ENCODE measurements around the gene CHST11. TPM values are rescaled to one million over a fixed set of nuclear protein-coding genes. Genes with fewer than 3 reads are reported as not detected.
"Not testable (repeated sequence)": the region's sequence is repeated elsewhere in the genome, so short reads cannot be mapped to it uniquely, and the experiment has no call there.

Gene CHST11
- total RNA-seq, 1 donor from 2014 or later = 11.4 TPM

GRCh38 chr12:104555648-104556047 lies 98.9 kb downstream of the CHST11 start:
- Mint-ChIP-seq H3K27me3 (no peaks in the 10 kb centered on the region), H3K36me3 (ENCODE audit: insufficient read depth) (peaks cover 2% of the 10 kb centered on the region), H3K9me3 (ENCODE audit: low read depth) (peaks cover 5% of the 10 kb centered on the region), H3K27ac (no peak overlapping the region), H3K4me3 (ENCODE audit: low read depth) (no peak overlapping the region), H3K4me1 (ENCODE audit: low read depth) (peaks cover 2% of the 10 kb centered on the region)
- TF ChIP-seq, protein P1, sequence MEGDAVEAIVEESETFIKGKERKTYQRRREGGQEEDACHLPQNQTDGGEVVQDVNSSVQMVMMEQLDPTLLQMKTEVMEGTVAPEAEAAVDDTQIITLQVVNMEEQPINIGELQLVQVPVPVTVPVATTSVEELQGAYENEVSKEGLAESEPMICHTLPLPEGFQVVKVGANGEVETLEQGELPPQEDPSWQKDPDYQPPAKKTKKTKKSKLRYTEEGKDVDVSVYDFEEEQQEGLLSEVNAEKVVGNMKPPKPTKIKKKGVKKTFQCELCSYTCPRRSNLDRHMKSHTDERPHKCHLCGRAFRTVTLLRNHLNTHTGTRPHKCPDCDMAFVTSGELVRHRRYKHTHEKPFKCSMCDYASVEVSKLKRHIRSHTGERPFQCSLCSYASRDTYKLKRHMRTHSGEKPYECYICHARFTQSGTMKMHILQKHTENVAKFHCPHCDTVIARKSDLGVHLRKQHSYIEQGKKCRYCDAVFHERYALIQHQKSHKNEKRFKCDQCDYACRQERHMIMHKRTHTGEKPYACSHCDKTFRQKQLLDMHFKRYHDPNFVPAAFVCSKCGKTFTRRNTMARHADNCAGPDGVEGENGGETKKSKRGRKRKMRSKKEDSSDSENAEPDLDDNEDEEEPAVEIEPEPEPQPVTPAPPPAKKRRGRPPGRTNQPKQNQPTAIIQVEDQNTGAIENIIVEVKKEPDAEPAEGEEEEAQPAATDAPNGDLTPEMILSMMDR (IDR thresholded peaks at IDR 0.05; ENCODE audit: unreplicated experiment) = no peak
- DNase-seq (ENCODE audit: low spot score, unreplicated experiment) = no peak

GRCh38 chr12:104557488-104558195 lies 100.9 kb downstream of the CHST11 start:
- Mint-ChIP-seq H3K36me3 (ENCODE audit: insufficient read depth) (peaks cover 2% of the 10 kb centered on the region), H3K4me1 (ENCODE audit: low read depth) (peaks cover 2% of the 10 kb centered on the region), H3K27ac (peak overlapping the region; percentile 15), H3K9me3 (ENCODE audit: low read depth) (peaks cover 5% of the 10 kb centered on the region), H3K4me3 (ENCODE audit: low read depth) (no peak overlapping the region), H3K27me3 (no peaks in the 10 kb centered on the region)
- TF ChIP-seq, protein P1 (IDR thresholded peaks at IDR 0.05; ENCODE audit: unreplicated experiment) = no peak
- no peak for DNase-seq (ENCODE audit: low spot score, unreplicated experiment)

GRCh38 chr12:104560881-104561280 lies 104.1 kb downstream of the CHST11 start:
- Mint-ChIP-seq H3K4me3 (ENCODE audit: low read depth) (no peak overlapping the region), H3K27ac (no peak overlapping the region), H3K36me3 (ENCODE audit: insufficient read depth) (peaks cover 2% of the 10 kb centered on the region), H3K4me1 (ENCODE audit: low read depth) (peaks cover 2% of the 10 kb centered on the region), H3K27me3 (no peaks in the 10 kb centered on the region), H3K9me3 (ENCODE audit: low read depth) (peaks cover 8% of the 10 kb centered on the region)
- DNase-seq (ENCODE audit: low spot score, unreplicated experiment) = no peak
- TF ChIP-seq, protein P1 (IDR thresholded peaks at IDR 0.05; ENCODE audit: unreplicated experiment) = no peak

- no peaks in the 10 kb centered on the region for H3K27me3 Mint-ChIP-seq
- peaks cover 2% of the 10 kb centered on the region for H3K36me3 Mint-ChIP-seq (ENCODE audit: insufficient read depth)
- TF ChIP-seq, protein P1 (IDR thresholded peaks at IDR 0.05; ENCODE audit: unreplicated experiment) = no peak
- H3K27ac Mint-ChIP-seq = no peak overlapping the region
- peaks cover 8% of the 10 kb centered on the region for H3K9me3 Mint-ChIP-seq (ENCODE audit: low read depth)
- no peak overlapping the region for H3K4me3 Mint-ChIP-seq (ENCODE audit: low read depth)
- no peak for DNase-seq (ENCODE audit: low spot score, unreplicated experiment)
- peaks cover 2% of the 10 kb centered on the region for H3K4me1 Mint-ChIP-seq (ENCODE audit: low read depth)
Observed at GRCh38 chr12:104562763-104563162, 106.0 kb downstream of the CHST11 start.

DNA sequence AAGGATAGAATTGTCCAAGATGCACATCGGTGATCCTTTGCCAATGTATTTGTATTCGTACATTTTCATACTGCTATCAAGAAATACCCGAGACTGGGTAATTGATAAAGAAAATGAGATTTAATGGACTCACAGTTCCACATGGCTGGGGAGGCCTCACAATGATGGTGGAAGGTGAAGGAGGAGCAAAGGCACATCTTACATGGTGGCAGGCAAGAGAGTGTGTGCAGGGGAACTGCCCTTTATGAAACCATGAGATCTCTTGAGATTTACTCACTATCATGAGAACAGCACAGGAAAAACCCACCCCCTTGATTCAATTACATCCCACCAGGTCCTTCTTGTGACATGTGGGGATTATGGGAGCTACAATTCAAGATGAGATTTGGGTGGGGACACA lies 107.9 kb downstream of the CHST11 start:
- not testable (repeated sequence) for H3K27ac Mint-ChIP-seq; DNase-seq (ENCODE audit: low spot score, unreplicated experiment); H3K4me1 Mint-ChIP-seq (ENCODE audit: low read depth); H3K36me3 Mint-ChIP-seq (ENCODE audit: insufficient read depth); H3K9me3 Mint-ChIP-seq (ENCODE audit: low read depth); H3K27me3 Mint-ChIP-seq; H3K4me3 Mint-ChIP-seq (ENCODE audit: low read depth)

DNA sequence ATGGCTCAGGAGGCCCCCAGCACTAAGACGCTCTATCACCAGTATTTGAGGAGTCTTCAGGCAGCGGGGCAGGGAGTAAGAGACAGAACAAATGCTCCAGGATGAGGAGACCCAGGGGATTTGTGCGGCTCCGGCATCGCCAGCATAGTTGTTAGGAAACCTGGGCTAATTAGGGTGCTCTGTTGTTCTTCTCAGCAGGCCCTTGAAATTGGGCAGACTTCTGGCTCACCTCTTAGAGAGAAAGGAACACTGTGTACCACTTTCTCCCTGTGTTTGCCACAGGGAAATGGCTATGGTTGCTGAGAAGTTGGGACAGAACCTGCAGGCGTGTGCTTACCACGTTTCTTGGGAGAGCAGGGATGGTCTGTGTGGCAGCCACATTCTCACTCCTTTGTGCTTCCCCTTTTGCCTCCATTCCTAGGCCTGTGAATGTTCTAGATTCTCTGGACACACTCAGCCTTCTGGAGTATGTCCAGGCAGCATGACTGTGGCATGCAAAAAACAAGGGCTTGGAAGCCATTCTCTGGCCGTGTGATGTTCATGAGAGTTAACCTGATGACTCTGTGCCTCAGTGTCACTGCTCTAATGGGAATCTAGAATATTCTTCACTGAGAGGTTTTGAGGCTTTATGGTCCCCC lies 109.0 kb downstream of the CHST11 start:
- TF ChIP-seq, protein P1 (IDR thresholded peaks at IDR 0.05; ENCODE audit: unreplicated experiment) = no peak
- H3K36me3 Mint-ChIP-seq (ENCODE audit: insufficient read depth) = peaks cover 2% of the 10 kb centered on the region
- DNase-seq (ENCODE audit: low spot score, unreplicated experiment) = no peak
- peaks cover 3% of the 10 kb centered on the region for H3K4me1 Mint-ChIP-seq (ENCODE audit: low read depth)
- no peak overlapping the region for H3K27ac Mint-ChIP-seq
- H3K9me3 Mint-ChIP-seq (ENCODE audit: low read depth) = peaks cover 8% of the 10 kb centered on the region
- no peaks in the 10 kb centered on the region for H3K27me3 Mint-ChIP-seq
- no peak overlapping the region for H3K4me3 Mint-ChIP-seq (ENCODE audit: low read depth)
